Activated CD8-positive, alpha-beta T cell treated with anti-CD3 and anti-CD28 coated beads for 36 hours (primary cell): ENCODE results near the gene UBL4A. TPM values are rescaled to one million over a fixed set of nuclear protein-coding genes. Genes with fewer than 3 reads are reported as not detected.

ENCODE experiments used
- ATAC-seq: fragments of 200-7000 bp; cut with Tn5 transposase; one replicate; pipeline ENCODE4 v1.10.0; 2021; ENCODE audit warnings: mild to moderate bottlenecking, moderate library complexity
- CTCF ChIA-PET: fragments of 350-600 bp; sonication (Branson Sonifier 250); formaldehyde crosslinking; loops from one replicate; lab custom pipeline; 2021; ENCODE audit warnings: antibody characterized with exemption; lab: Charles Lee
- POLR2A ChIA-PET: fragments of 350-600 bp; sonication (Branson Sonifier 250); formaldehyde crosslinking; loops from one replicate; lab custom pipeline; 2021; ENCODE audit warnings: antibody characterized with exemption; lab: Charles Lee
- DNase-seq: peaks from one replicate; pipeline ENCODE4 v3.0.0-alpha.2; 2020
- H3K27ac Mint-ChIP-seq: one replicate; pipeline ENCODE4 v1.8.0; 2021; ENCODE audit warnings: mild to moderate bottlenecking, mixed read lengths
- H3K27me3 Mint-ChIP-seq: one replicate; pipeline ENCODE4 v1.8.0; 2021; ENCODE audit warnings: mixed read lengths
- H3K36me3 Mint-ChIP-seq: one replicate; pipeline ENCODE4 v1.8.0; 2021; ENCODE audit warnings: low read depth, mixed read lengths
- H3K4me1 Mint-ChIP-seq: one replicate; pipeline ENCODE4 v1.8.0; 2021; ENCODE audit warnings: low read depth, mixed read lengths
- H3K4me3 Mint-ChIP-seq: one replicate; pipeline ENCODE4 v1.8.0; 2021; ENCODE audit warnings: mild to moderate bottlenecking, moderate library complexity, mixed read lengths
- H3K9me3 Mint-ChIP-seq: one replicate; pipeline ENCODE4 v1.8.0; 2021; ENCODE audit warnings: mixed read lengths
- CTCF ChIP-seq: fragments of 200-600 bp; IDR thresholded peaks from one replicate; pipeline ENCODE4 v1.8.0; 2022; ENCODE audit warnings: antibody characterized with exemption, mild to moderate bottlenecking
- intact Hi-C: fragments of 100-400 bp; cut with micrococcal nuclease; formaldehyde crosslinking; loops from one replicate; pipeline ENCODE4 v1.10.0; 2022
- total RNA-seq, 2 experiments: library from RNA; stranded (reverse); gene quantifications; one replicate each; pipeline ENCODE4 v1.2.3, GENCODE V29; 2021

The UBL4A gene
- total RNA-seq, 2 experiments from 2014 or later = 46.5 to 47.6 TPM

GRCh38 chrX:154485150-154486051 lies 1.0 kb downstream of the UBL4A start:
- Mint-ChIP-seq H3K4me1 (peaks cover 25% of the 10 kb centered on the region), H3K27ac (peak overlapping the region; percentile 72), H3K36me3 (peaks cover 18% of the 10 kb centered on the region), H3K4me3 (peak overlapping the region; percentile 71), H3K9me3 (no peaks in the 10 kb centered on the region), H3K27me3 (no peaks in the 10 kb centered on the region)
- ChIA-PET CTCF (no interaction called here), POLR2A (interaction anchor here (0.5 to 1.6 kb wide), 10 partner anchors 9 to 534 kb away, joined by 3 to 5 read pairs (median 3); no protein-coding TSS in a partner anchor)
- TF ChIP-seq CTCF = no peak
- DNase-seq (no peak), ATAC-seq (no peak)
- intact Hi-C loops = no loop called here

- intact Hi-C loops = no loop called here
- CTCF ChIA-PET = no interaction called here
- Mint-ChIP-seq H3K36me3 (peaks cover 18% of the 10 kb centered on the region), H3K4me3 (peak overlapping the region; percentile 71), H3K27ac (peak overlapping the region; percentile 46), H3K9me3 (no peaks in the 10 kb centered on the region), H3K27me3 (no peaks in the 10 kb centered on the region), H3K4me1 (peaks cover 23% of the 10 kb centered on the region)
- no peak for TF ChIP-seq CTCF
- POLR2A ChIA-PET = interaction anchor here (0.6 to 1.2 kb wide), 3 partner anchors 9 to 582 kb away, joined by 3 read pairs; no protein-coding TSS in a partner anchor
- DNase-seq = peak; percentile 17
- ATAC-seq = no peak
Measured at GRCh38 chrX:154484255-154485149, 1.9 kb downstream of the UBL4A start.

GRCh38 chrX:154483325-154483724 lies 3.1 kb downstream of the UBL4A start:
- no peak for TF ChIP-seq CTCF
- Mint-ChIP-seq H3K9me3 (no peaks in the 10 kb centered on the region), H3K27me3 (no peaks in the 10 kb centered on the region), H3K36me3 (peaks cover 18% of the 10 kb centered on the region), H3K27ac (peak overlapping the region; percentile 38), H3K4me1 (peaks cover 16% of the 10 kb centered on the region), H3K4me3 (peak overlapping the region; percentile 7)
- ChIA-PET CTCF (no interaction called here), POLR2A (no interaction called here)
- no peak for ATAC-seq
- intact Hi-C loops = no loop called here
- no peak for DNase-seq

- no peak for TF ChIP-seq CTCF
- intact Hi-C loops = no loop called here
- peaks cover 14% of the 10 kb centered on the region for H3K36me3 Mint-ChIP-seq
- H3K4me1 Mint-ChIP-seq = peaks cover 12% of the 10 kb centered on the region
- H3K27me3 Mint-ChIP-seq = no peaks in the 10 kb centered on the region
- POLR2A ChIA-PET = no interaction called here
- H3K27ac Mint-ChIP-seq = no peak overlapping the region
- H3K9me3 Mint-ChIP-seq = no peaks in the 10 kb centered on the region
- H3K4me3 Mint-ChIP-seq = no peak overlapping the region
- DNase-seq = no peak
- CTCF ChIA-PET = no interaction called here
- no peak for ATAC-seq
Measured at GRCh38 chrX:154482786-154483185, 3.6 kb downstream of the UBL4A start.
